Islet precursor cell (in vitro differentiated cells): ENCODE results near the gene SLC24A4.

Source experiments
- DNase-seq: peaks from one replicate; pipeline ENCODE4 v3.0.0-alpha.2; 2018

Gene SLC24A4

DNA sequence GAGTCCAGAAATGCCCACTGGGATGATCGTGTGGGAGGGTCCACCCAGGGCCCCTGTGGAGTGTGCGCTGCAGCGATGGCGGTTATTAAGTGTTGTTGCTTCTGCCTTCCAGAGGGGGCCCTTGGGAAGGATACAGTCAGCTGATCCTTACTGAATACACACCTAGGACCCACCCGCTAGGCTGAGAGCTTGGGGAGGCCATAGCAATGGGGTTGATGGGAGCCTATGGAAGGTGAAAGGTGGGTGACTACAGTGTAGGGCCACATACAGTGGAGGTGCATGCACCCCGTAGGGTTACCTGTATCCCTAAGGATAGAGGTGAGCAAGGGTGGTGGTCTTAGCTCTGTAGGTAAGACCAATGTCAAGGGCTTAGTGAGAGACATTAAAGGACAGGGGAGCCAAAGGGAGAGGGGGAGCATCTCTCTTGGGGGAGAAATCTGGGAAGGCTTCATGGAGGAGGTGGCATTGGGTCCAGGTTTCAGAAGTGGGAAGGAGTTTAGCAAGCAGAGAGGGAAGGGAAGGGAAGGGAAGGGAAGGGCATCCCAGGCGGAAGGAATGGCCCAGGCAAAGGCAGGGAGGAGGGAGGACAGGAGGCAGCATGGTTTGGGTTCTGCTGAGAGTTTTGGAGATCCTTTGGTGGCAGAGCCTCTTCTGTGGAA lies 117.5 kb downstream of the SLC24A4 start:
- no peak for DNase-seq

DNA sequence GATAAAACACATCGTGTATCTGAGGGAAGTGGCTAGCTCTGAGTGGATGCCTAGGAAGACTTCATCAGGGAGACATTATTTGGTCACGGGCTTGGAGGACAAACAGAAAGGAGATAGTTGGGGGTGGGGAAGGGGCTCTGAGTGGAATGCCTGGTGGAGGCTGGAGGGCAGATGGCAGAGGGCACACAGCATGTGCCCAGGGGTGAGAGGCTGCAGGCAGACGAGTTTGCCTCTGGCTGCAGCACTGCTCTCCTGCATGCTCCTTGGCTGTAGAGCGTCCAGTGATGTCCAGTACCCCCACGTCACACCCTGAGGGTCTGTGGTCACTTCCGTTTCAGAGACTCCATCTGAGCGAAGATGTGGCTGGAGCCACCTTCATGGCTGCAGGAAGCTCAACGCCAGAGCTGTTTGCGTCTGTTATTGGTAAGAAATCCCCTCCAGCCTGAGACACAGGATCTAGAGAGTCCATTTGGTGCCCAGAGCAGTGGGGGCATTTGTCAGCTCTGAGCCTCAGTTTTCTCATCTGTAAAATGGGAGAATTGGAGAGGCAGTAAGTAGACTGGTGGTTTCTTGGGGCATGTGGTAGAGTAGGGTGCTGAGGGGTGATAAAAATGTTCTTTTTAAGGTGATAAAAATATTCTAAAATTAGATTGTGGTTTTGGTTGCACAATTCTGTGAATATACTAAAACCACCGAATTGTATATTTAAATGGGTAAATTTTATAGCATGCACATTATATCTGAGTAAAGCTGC lies 119.0 kb downstream of the SLC24A4 start:
- DNase-seq = no peak

DNA sequence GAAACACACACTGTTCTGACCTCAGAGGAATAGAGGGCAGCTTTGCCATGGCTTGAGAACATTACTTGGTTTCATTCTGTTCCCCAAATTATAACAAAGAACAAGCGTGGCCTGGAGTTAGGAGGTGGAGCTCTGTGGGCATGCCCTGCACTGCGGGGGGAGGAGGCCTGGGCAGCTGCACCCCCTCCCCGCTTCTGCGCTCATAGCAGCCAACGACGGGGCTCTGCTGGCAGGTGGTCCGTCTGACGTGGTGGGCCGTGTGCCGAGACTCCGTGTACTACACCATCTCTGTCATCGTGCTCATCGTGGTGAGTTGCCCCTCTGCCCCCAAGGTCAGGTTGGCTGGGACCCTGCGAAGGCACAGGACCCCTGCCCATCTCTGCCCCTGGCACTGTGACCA lies 120.2 kb downstream of the SLC24A4 start:
- DNase-seq = no peak

DNA sequence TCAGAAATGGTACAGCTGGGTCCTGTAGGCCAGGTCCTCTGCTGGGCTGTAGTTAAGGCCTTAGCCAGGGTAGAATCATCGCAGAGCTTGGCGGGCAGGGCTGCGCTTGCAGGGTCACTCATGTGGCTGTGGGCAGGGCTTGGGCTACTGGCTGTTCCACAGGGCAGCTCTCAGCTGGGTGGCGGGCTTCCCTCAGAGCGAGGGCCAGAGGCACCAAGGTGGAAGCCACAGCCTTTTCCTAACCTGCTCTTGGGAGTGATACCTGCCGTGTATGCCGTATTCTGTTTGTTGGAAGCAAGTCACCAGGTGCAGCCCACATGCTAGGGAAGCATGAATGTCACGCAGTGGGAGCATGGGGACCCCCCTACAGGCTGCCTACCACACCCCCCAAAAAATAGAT lies 120.8 kb downstream of the SLC24A4 start:
- no peak for DNase-seq

DNA sequence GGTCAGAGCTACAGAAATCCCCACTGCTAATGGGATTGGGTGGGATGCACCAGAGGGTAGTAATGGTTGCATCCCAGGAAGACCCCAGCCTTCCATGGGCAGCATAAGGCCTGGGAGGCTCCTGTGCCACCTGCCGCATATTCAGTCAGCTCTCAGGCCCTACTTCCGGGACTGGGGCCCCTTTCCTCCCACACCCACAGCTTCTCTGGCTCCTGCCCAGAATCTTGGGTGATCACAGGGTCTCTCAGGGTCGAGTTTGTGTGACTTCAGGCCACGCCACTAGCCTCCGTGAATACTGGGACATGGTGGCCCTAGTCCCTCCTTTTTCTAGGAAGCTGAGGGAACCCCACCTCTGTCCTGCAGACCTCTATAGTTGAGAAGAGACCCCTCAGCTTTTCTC lies 123.8 kb downstream of the SLC24A4 start:
- DNase-seq = no peak

DNA sequence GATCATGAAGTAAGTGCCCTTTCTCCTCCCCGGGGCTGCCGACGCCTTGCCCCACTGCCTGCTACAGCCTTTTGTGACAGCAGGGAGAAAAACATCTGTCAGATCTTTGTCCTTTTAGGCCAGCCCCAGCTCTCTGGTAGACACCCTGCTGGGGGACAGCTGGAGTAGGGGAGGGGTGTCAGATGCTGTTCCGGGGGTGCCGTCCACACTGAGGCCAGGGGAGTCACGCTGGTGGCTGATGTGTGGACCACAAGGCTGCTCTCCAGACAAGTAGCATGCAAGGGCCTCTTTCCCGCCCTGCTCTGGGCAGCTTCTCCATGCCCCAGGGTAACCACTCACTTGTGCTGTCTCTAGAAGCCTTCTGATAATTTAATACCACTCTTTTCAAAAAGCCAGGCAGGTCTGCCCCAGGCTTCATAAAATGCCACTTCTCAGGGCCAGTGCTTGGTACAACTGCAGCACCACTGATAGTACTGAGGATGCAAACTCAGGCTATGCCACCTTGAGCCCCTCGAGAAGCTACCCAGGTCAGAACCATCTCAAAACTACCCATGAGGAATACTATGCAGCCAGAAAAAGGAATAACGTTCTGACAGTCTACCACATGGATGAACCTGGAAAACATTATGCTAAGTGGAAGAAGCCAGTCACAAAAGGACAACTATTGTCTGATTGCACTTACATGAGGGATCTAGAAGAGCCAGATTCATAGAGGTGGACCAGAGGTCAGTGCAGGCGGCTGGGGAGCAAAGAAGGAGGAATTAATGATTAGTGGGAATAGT lies 124.6 kb downstream of the SLC24A4 start:
- no peak for DNase-seq

DNA sequence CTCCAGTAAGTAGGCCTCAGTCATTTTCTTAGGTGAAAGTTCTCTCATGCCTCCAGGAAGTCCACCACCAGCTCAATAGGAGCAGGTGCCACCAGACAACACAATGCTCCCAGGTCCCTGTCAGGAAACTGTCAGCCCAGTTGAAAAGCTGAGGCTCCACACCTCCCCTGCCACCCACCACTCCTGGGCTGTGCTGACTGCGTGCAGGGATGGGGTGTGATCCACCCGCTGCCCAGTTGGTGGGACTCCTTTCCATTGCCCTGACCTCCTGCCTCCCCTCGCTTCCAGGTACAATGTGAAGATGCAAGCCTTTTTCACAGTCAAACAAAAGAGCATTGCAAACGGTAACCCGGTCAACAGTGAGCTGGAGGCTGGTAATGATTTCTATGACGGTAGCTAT lies 125.8 kb downstream of the SLC24A4 start:
- DNase-seq = no peak

DNA sequence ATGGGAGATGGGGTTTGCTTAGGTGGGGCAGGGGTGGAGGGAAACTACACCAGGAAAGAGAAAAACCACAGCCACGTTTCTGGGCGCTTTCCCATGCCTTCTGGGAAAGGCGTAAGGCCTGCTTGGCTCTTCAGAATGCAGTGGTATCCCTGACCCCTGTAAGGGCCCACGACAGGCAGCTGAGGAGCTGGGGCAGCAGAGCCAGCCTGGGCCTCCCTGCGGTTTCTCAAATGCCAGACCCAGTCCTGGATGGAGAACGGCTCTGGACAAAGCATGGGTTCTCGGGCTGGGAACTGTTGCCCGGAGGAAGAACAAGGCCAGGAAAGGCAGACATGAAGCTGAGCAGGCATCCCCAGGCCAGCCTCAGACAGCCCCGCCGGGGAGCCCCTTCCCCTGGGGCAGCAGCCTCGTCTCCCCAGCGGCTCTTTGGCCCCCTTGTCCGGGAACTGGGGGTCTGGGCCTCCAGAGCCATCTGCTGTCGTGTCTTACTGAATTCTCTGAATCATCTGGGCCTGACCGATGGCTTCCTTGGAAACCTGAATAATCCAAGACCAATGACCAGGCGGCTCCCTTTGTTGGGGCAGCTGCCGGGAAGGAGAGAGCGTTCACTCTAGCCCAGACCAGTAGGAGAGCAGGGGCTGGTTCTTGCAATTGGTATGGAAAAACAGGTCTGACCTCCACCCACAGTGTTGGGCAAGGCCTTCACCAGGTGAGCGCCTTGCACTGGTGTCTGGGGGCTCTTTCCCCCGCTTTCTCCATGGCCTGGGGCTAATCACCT lies 126.6 kb downstream of the SLC24A4 start:
- DNase-seq = no peak

DNA sequence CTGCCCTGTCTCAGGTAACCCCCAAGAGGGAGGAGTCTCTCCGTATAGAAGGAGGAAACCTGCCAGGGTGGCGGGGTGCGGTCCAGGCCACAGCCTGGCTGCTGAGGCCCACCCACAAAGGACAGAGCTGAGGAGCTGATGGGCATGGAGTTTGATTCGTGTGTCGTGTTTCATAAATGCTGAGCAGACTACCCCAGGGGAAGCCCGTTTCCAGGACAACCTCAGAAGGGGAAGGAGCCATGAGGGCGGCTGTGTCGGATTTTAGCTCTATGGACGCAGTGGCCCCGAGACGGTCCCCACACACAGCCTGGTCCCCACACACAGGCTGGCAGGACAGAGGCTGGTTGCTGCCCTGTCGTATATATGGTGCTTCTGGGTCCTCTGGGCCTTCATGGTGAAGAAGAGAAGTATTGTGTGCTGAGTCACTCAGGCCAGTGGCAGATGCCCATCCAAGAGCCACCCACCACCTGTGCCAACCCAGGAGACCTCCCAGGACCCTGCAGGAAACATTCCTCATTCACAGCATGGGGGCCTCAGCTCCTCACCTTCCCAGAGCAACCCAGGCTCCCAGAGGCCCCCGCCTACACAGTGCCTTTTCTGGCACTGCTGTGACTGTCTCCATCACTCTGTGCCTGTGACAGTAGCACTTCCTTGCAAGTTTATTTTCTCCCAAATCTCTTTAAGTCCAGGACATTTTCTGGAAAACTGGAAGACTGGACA lies 127.5 kb downstream of the SLC24A4 start:
- DNase-seq = no peak

DNA sequence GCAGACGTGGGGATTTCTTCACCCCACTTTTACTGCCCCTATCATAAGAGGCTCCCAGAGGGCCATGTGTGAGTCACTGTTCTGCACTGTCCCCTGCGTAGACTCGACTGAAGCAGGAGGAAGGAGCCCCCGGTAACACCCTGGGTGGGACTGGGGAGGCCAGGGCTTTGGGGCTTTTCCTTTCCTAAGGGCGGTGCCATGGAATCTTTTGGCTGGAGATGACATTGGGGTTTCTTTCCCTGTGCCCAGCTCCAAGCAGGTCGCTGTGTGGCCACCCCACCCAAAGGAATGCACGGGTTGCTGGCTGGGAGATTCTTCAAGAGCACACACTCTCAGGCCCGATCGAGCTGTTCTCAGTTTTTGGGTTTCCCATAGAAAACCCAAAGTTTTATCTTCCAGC lies 128.3 kb downstream of the SLC24A4 start:
- DNase-seq = no peak

DNA sequence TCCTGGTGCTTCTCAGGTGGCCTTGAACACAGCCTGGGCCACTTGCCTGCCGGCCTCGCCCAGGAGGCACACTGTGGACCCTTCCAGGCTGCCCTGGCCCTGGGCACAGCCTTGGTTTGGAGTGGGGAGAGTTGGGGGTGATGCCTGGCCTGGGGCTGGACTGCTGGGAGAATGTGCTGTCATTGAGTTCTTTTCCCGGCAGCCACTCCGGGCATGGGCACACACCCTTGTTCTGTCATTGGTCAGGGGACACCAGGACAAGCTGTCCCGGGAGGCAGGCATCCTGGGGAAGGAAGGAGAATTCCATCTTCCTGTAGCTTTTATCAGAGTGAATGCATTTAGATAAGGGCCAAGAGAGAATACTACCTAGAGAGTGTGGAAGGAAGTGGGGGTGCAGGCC lies 128.8 kb downstream of the SLC24A4 start:
- no peak for DNase-seq

DNA sequence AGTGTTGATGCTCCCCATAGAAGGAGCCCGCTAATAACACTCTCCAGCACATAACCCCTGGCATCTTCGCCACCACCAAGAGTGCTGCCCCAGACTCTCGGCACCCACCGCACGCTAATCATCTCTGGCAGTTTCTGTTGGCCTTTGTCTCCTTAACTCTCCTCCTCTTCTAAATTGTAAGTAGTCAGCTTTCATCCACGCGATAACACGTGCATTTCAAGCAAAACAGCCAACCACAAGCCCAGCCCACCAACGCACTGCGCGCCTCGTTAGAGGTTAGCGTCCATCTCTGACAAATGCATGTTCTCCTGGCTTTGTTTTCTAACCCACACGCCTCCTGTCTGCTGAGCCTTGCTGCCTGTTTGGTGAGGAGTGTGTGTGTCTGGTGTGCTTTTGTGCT lies 129.5 kb downstream of the SLC24A4 start:
- DNase-seq = no peak

DNA sequence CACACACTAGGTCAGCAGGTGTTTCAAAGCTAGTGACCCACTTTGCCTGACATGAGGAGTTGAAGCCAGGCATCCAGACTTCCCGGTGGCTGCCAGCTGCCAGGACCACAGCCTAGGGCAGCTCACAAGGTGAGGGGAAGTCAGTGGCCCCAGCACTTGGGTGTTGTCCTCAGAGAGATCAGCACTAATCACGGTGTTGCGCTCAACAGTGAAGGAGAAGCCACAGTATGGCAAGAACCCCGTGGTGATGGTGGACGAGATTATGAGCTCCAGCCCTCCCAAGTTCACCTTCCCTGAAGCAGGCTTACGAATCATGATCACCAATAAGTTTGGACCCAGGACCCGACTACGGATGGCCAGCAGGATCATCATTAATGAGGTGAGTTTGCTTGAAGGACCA lies 130.7 kb downstream of the SLC24A4 start:
- peak; percentile 36 for DNase-seq

DNA sequence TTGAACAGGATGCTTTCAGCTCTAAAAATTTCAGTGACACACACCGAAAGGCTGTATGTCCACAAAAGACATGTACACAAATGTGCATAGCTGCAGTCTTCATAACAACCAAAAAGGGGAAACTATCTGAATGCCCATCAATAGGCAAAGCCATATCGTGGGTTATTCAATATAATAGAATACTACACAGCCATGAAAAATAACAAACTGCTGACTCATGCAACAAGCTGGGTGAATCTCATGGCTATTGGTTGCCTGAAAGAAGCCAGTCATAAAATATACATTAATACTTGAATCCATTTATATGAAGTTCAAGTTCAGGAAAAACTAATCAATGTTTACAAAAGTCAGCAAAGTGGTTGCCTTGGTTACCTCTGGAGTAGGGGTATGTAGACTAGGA lies 132.3 kb downstream of the SLC24A4 start:
- DNase-seq = no peak

DNA sequence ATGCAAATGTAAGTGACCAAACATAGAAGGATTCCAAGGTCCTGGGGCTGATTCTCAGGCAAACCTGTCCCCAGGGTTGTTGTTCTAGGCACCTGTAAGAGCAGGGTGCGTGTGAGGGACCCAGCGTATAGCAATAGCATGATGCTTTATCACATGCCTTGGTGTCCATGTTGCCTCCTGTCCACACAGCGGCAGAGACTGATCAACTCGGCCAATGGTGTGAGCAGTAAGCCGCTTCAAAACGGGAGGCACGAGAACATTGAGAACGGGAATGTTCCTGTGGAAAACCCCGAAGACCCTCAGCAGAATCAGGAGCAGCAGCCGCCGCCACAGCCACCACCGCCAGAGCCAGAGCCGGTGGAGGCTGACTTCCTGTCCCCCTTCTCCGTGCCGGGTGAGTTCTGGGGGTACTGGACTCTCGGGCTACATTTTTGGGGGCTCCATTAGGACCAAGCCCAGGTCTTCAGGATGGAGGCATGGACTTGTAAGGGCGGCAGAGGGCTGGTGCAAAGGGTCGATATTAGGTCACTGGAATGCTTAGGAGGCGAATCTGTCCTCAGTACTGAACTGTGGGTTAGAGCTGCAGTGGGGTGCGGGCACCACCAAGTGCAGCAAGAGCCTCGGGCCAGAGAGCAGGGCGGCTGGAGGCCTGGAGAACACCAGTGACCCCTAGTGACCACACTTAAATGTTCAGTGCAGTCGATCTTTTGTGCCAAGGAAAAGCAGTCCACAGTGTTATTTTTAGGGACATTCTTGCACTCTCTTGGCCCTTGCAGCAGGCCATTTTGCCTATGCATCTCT lies 133.4 kb downstream of the SLC24A4 start:
- DNase-seq = peak; percentile 76

DNA sequence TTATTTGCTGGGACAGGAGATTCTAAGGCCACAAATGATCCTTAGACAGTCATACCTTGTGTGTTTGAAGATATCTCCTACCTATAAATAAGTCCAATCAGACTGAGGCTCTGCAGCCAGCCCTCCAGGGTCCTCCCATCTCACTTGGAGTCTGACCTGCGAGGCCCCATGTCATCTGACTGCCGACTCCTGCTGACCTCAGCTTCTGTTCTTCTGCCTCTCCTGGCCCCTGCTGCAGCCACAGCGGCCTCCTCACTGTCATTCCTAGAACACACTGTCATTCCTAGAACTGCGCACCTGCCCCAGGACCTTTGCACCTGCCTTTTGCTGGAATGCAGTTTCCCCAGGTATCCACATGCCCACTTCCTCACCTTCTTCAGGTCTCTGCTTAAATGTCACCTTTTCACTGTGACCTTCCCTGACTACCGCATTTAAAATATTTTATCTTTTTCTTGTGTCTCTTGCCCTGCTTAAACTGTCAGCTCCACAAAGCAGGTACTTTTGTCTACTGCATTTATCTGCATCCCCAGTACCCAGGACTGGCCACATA lies 134.1 kb downstream of the SLC24A4 start:
- no peak for DNase-seq

DNA sequence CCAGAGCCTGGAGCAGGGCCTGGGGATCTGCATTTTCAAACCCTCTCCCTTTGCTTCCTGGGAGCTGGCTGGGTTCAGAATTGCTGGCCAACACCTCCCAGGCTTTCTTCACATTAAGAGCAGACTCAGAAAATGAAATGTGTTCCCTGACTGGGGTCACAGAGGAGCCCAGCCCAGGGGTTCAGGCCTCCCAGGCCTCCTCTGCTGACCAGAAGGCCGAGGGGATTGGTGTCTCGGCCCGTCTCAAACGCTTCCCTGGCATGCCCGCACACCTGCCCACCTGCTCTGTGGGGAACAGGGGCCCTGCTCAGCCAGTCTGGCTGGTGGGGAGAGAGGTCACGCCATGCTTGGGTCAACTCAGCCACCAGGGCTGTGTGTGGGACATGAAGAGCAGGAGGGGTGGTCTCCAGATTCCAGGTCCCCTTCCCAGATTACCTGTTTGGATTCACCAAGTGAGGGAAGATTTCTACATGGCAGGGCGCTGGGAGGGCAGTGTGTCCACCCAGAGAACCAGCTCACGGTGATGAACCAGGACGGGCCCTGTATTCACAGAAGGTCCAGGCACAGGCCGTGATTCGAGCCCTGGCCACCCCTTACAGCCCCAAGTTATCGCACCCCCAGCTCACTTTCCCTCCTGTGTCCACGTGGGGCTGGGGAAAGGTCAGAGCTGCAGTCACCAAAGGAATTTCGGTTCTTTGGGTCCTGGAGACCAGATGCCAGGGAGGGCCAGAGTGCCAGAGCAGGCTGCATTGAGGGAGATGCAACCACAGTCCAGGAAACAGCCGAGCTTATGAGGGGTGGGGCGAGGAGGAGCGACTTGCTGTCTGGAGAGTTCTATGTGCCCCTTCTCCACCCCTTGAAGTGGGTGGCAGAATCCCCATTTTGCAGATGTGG lies 135.4 kb downstream of the SLC24A4 start:
- DNase-seq = peak; percentile 46

DNA sequence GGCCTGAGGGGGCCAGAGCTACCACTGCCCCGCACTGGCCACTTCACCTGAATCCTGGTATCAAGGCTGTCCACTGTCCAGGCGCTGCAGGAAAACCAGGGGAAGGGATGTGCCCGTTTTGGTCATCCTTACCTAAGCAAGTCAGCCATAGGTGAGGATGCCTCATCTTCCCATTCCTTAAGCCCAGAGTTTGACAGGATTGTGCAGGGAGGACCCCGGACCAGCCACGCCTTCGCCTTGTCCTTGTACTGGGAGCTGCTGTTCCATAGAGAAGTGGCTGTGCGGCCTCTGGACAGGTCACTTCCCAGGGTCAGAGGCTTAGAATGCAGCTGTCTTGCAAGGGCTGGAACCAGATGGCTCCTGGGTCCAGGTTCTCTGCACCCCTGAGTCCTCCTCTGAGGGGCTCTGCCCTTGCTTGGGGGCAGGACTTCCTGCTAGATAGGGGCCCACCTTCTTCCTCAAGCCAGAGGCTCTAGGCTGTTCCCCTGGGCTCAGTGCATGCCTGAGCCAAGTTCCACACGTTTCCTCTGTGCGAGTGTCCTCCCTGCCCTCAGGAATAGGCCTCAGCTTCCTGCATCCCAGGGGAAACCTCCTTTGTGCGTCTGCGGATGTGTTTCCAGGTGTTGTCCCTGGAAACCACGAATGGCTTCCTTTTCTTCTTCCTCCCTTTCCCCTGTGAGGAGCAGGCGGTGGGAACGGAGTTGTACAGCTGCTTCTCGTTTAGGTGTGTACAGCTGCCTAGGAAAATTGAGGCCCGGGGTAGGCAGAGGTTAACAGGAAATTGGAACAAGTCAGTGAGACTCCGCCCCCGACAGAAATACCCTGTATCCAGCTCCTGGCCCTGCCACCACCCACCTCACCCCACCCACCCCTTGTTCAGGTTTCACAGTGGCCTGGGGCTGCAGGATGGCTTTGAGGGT lies 136.3 kb downstream of the SLC24A4 start:
- DNase-seq = peak; percentile 60

DNA sequence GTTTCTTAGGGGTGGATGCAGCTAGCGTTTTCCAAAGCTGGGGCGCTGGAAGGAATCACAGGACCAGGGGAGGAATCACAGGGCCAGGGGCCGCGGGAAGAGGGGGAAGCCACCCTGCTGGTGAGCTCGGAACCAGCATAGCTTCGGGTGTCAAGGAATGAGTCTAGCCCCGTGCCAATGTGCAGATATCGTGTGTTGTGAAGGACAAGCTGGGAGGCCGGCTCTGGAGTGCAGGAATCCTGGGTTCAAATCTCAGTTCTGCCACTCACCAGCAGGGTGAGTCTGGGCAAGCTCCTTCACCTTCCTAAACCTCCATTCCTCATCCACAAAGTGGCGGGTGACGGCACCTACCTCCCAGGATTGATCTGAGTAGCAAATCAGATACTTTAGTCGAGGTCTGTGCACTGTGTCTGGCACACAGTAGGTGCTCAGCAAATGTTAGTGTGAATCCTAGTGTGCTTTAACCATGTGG lies 137.0 kb downstream of the SLC24A4 start:
- DNase-seq = peak; percentile 49
